H1 (cell line): ENCODE results near the gene GHRHR. TPM values are rescaled to one million over a fixed set of nuclear protein-coding genes. Genes with fewer than 3 reads are reported as not detected.

Experiments used
- CTCF ChIA-PET: fragments of 300-600 bp; sonication (Branson Sonifier 250); formaldehyde crosslinking; loops from one replicate; lab custom pipeline; 2021; ENCODE audit not compliant: partially characterized antibody; lab: Charles Lee
- POLR2A ChIA-PET: fragments of 300-600 bp; sonication (Branson Sonifier 250); formaldehyde crosslinking; loops from one replicate; lab custom pipeline; 2021; ENCODE audit warnings: inconsistent platforms; ENCODE audit not compliant: partially characterized antibody; lab: Charles Lee
- DNase-seq, 2 experiments: peaks; one replicate each; pipeline versions ENCODE4 v3.0.0 to v3.0.0-alpha.2; 2010 to 2022; ENCODE audit warnings: low spot score in 2 of 2, low read depth in 1 of 2, mixed read lengths in 1 of 2
- FAIRE-seq: peaks from 2 replicates; lab custom pipeline; 2011; peaks lifted over from hg19 to GRCh38; lab: Jason Lieb, UNC
- H2AFZ ChIP-seq: 2 replicates; pipeline ENCODE4 v1.8.1; 2012; ENCODE audit warnings: low read length, inconsistent platforms
- H2AK5ac ChIP-seq: 2 replicates; pipeline ENCODE4 v1.6.1; 2013; ENCODE audit warnings: low read depth, low read length
- H2BK120ac ChIP-seq: replicated peaks from 2 replicates; pipeline ENCODE3; 2013; ENCODE audit warnings: low read depth, low read length, inconsistent platforms
- H2BK12ac ChIP-seq: 2 replicates; pipeline ENCODE4 v1.6.1; 2013; ENCODE audit warnings: low read depth, low read length
- H2BK15ac ChIP-seq: 2 replicates; pipeline ENCODE4 v1.6.1; 2013; ENCODE audit warnings: low read length
- H2BK20ac ChIP-seq: 2 replicates; pipeline ENCODE4 v1.6.1; 2013; ENCODE audit warnings: low read length
- H2BK5ac ChIP-seq: 2 replicates; pipeline ENCODE4 v1.6.1; 2013; ENCODE audit warnings: low read depth, low read length
- H3K14ac ChIP-seq: 2 replicates; pipeline ENCODE4 v1.6.1; 2013; ENCODE audit warnings: inconsistent platforms; ENCODE audit not compliant: insufficient read length
- H3K18ac ChIP-seq: 2 replicates; pipeline ENCODE4 v1.6.1; 2013; ENCODE audit warnings: low read length; ENCODE audit errors: extremely low read depth
- H3K23ac ChIP-seq: 2 replicates; pipeline ENCODE4 v1.6.1; 2013; ENCODE audit warnings: inconsistent platforms; ENCODE audit not compliant: insufficient read length
- H3K23me2 ChIP-seq: 2 replicates; pipeline ENCODE4 v1.6.1; 2013; ENCODE audit warnings: low read depth, low read length
- H3K27ac ChIP-seq: 2 replicates; pipeline ENCODE4 v1.6.1; 2011; ENCODE audit warnings: low read depth, low read length, inconsistent platforms
- H3K27me3 ChIP-seq, 4 experiments: replicated peaks in 1 of 4; 1 replicate in 1 of 4; 2 replicates in 3 of 4; pipeline versions ENCODE4 v1.6.1 to v1.8.1; 2011 to 2013; ENCODE audit warnings: low read length in 3 of 4, mild to moderate bottlenecking in 3 of 4, inconsistent platforms in 2 of 4, mixed read lengths in 2 of 4, moderate library complexity in 1 of 4; ENCODE audit not compliant: control insufficient read depth in 3 of 4, insufficient read depth in 3 of 4; ENCODE audit errors: extremely low read depth in 1 of 4
- H3K36me3 ChIP-seq, 4 experiments: 2 replicates each; pipeline versions ENCODE4 v1.6.1 to v1.8.1; 2011 to 2013; ENCODE audit warnings: mild to moderate bottlenecking in 4 of 4, low read length in 3 of 4, moderate library complexity in 2 of 4, control low read depth in 1 of 4, inconsistent platforms in 1 of 4; ENCODE audit not compliant: insufficient read depth in 4 of 4, control insufficient read depth in 2 of 4
- H3K4ac ChIP-seq: replicated peaks from 2 replicates; pipeline ENCODE3; 2013; ENCODE audit warnings: low read length, low read depth, mixed read lengths, inconsistent platforms; ENCODE audit not compliant: insufficient read length
- H3K4me1 ChIP-seq, 4 experiments: replicated peaks in 1 of 4; 1 replicate in 1 of 4; 2 replicates in 3 of 4; pipeline versions ENCODE4 v1.6.1 to v1.8.1; 2011 to 2013; ENCODE audit warnings: low read length in 3 of 4, inconsistent platforms in 2 of 4, mixed read lengths in 1 of 4; ENCODE audit not compliant: insufficient read depth in 4 of 4, control insufficient read depth in 3 of 4
- H3K4me2 ChIP-seq, 2 experiments: 2 replicates each; pipeline versions ENCODE4 v1.6.1 to v1.8.1; 2011 to 2013; ENCODE audit warnings: low read depth in 2 of 2, low read length in 2 of 2, control low read depth in 1 of 2, inconsistent platforms in 1 of 2, mild to moderate bottlenecking in 1 of 2; ENCODE audit not compliant: insufficient read depth in 1 of 2
- H3K4me3 ChIP-seq, 4 experiments: fragments of 200-600, 300-600 bp in 1 of 4; sonication (generic), shearing (Covaris generic), sonication (Bioruptor Twin) in 1 of 4; 2 replicates each; pipeline versions ENCODE4 v1.5.1 to v1.8.1; 2011 to 2016; ENCODE audit warnings: low read length in 4 of 4, low read depth in 3 of 4, control low read depth in 2 of 4, inconsistent platforms in 2 of 4, mild to moderate bottlenecking in 2 of 4, mixed read lengths in 1 of 4, moderate library complexity in 1 of 4; ENCODE audit not compliant: insufficient read depth in 2 of 4; ENCODE audit errors: extremely low read depth in 1 of 4
- H3K56ac ChIP-seq: replicated peaks from 2 replicates; pipeline ENCODE3; 2013; ENCODE audit warnings: low read depth, mild to moderate bottlenecking, mixed read lengths, low read length, inconsistent platforms; ENCODE audit not compliant: insufficient read length
- H3K79me1 ChIP-seq: 2 replicates; pipeline ENCODE4 v1.6.1; 2013; ENCODE audit warnings: low read depth, low read length, control low read depth
- H3K79me2 ChIP-seq, 2 experiments: 2 replicates each; pipeline versions ENCODE4 v1.6.1 to v1.8.1; 2012 to 2013; ENCODE audit warnings: low read length in 2 of 2, mild to moderate bottlenecking in 2 of 2, inconsistent platforms in 1 of 2; ENCODE audit not compliant: insufficient read depth in 2 of 2, control insufficient read depth in 1 of 2
- H3K9ac ChIP-seq, 4 experiments: replicated peaks in 1 of 4; 1 replicate in 1 of 4; 2 replicates in 3 of 4; pipeline versions ENCODE4 v1.6.1 to v1.8.1; 2011 to 2013; ENCODE audit warnings: low read depth in 3 of 4, low read length in 3 of 4, control low read depth in 2 of 4, mild to moderate bottlenecking in 2 of 4, moderate library complexity in 2 of 4, inconsistent platforms in 1 of 4; ENCODE audit errors: extremely low read depth in 1 of 4
- H3K9me3 ChIP-seq, 2 experiments: 2 replicates each; pipeline versions ENCODE4 v1.6.1 to v1.8.1; 2012 to 2013; ENCODE audit warnings: mild to moderate bottlenecking in 2 of 2, moderate library complexity in 2 of 2, control low read depth in 1 of 2, inconsistent platforms in 1 of 2, low read depth in 1 of 2, low read length in 1 of 2, mixed read lengths in 1 of 2; ENCODE audit not compliant: insufficient read depth in 2 of 2
- H4K20me1 ChIP-seq, 2 experiments: replicated peaks in 1 of 2; 2 replicates each; pipeline versions ENCODE3 to v1.8.1; 2011 to 2013; ENCODE audit warnings: inconsistent platforms in 2 of 2, low read length in 2 of 2, mild to moderate bottlenecking in 1 of 2; ENCODE audit not compliant: insufficient read depth in 2 of 2, control insufficient read depth in 1 of 2
- H4K5ac ChIP-seq: 2 replicates; pipeline ENCODE4 v1.6.1; 2013; ENCODE audit warnings: low read length, low read depth, mixed read lengths, inconsistent platforms; ENCODE audit not compliant: insufficient read length
- H4K8ac ChIP-seq: 2 replicates; pipeline ENCODE4 v1.8.0; 2013; ENCODE audit warnings: mild to moderate bottlenecking, moderate library complexity, low read length, inconsistent platforms; ENCODE audit not compliant: insufficient read depth; ENCODE audit errors: extremely low read depth
- H4K91ac ChIP-seq: replicated peaks from 2 replicates; pipeline ENCODE3; 2013; ENCODE audit warnings: low read length, mixed read lengths, inconsistent platforms; ENCODE audit not compliant: insufficient read length
- CEBPB ChIP-seq: IDR thresholded peaks from 2 replicates; pipeline ENCODE4 v1.6.1; 2012; ENCODE audit warnings: low read depth, low read length
- CTBP2 ChIP-seq: IDR thresholded peaks from 2 replicates; pipeline ENCODE4 v1.7.0; 2011; ENCODE audit warnings: borderline replicate concordance, mild to moderate bottlenecking, moderate library complexity, mixed read lengths, low read length; ENCODE audit not compliant: insufficient read depth, insufficient read length
- GTF2F1 ChIP-seq: IDR thresholded peaks from 2 replicates; pipeline ENCODE4 v1.6.1; 2012; ENCODE audit warnings: low read depth, low read length, improper control_type of control experiment, borderline replicate concordance
- JUND ChIP-seq: IDR thresholded peaks from 2 replicates; pipeline ENCODE4 v1.6.1; 2011; ENCODE audit warnings: mild to moderate bottlenecking, improper control_type of control experiment, low read length
- MAFK ChIP-seq: IDR thresholded peaks from 2 replicates; pipeline ENCODE4 v1.6.1; 2012; ENCODE audit warnings: low read depth, mild to moderate bottlenecking, improper control_type of control experiment, low read length
- NANOG ChIP-seq: IDR thresholded peaks from 2 replicates; pipeline ENCODE4 v1.6.1; 2011; ENCODE audit warnings: low read length, low read depth, mild to moderate bottlenecking, inconsistent platforms; ENCODE audit not compliant: insufficient read depth, poor library complexity, severe bottlenecking
- NRF1 ChIP-seq: IDR thresholded peaks from 2 replicates; pipeline ENCODE4 v1.6.1; 2011; ENCODE audit warnings: mild to moderate bottlenecking, low read depth, low read length, improper control_type of control experiment
- SIN3A ChIP-seq, 2 experiments: IDR thresholded peaks in 1 of 2; conservative IDR thresholded peaks in 1 of 2; 2 replicates each; pipeline ENCODE4 v1.6.1; 2011 to 2012; ENCODE audit warnings: low read length in 2 of 2, improper control_type of control experiment in 1 of 2, low read depth in 1 of 2, mild to moderate bottlenecking in 1 of 2
- SIRT6 ChIP-seq: IDR thresholded peaks from one replicate; pipeline ENCODE4 v1.7.1; 2012; ENCODE audit warnings: low read length, inconsistent platforms
- TAF7 ChIP-seq: optimal IDR thresholded peaks from 2 replicates; pipeline ENCODE3; 2011; ENCODE audit warnings: low read depth, mild to moderate bottlenecking, inconsistent platforms, low read length, moderate library complexity, borderline replicate concordance
- ZNF274 ChIP-seq: IDR thresholded peaks from 2 replicates; pipeline ENCODE4 v1.7.0; 2012; ENCODE audit warnings: low read length, borderline replicate concordance; ENCODE audit errors: extremely low read depth
- WGBS, 2 experiments: shearing (Covaris generic) in 1 of 2; methylation state at CpG; one replicate each; pipeline versions ENCODE4 v1.1.6 to v1.1.7; 2013 to 2015; ENCODE audit warnings: low lambda C conversion rate in 2 of 2, mixed read lengths in 2 of 2, inconsistent platforms in 1 of 2, low coverage in 1 of 2, missing lambda C conversion rate in 1 of 2; ENCODE audit not compliant: insufficient replicate concordance in 2 of 2, insufficient coverage in 1 of 2, insufficient read length in 1 of 2; ENCODE audit errors: extremely low coverage in 1 of 2, missing lambda C conversion rate in 1 of 2; 5-methylcytosine and 5-hydroxymethylcytosine counted together
- polyA plus RNA-seq, 7 experiments: library from polyadenylated mRNA; depleted of rRNA in 3 of 7; stranded (reverse) in 5 of 7; unstranded in 2 of 7; fragments of >200 nt in 5 of 7; fragments of 200-250 nt in 2 of 7; gene quantifications; 1 replicate in 5 of 7; 2 replicates in 1 of 7; 4 replicates in 1 of 7; pipeline versions ENCODE4 v1.2.1 to v1.2.3, GENCODE V29; 2011 to 2013; ENCODE audit warnings: missing spikeins in 2 of 7, mixed read lengths in 2 of 7
- total RNA-seq: library from RNA; stranded (reverse); fragmentation: NEBNext Ultra II Directional; extraction: Animal tissue kit (Norgen Biotek cat#: 25700); gene quantifications from 2 replicates; pipeline ENCODE4 v1.2.1, GENCODE V29; 2021

The GHRHR gene
- total and polyA plus RNA-seq, 2 of the 8 experiments (the other 6 are each of a cell fraction or from before 2014, with no cell fraction given): 0.60 to 6.5 TPM

DNA sequence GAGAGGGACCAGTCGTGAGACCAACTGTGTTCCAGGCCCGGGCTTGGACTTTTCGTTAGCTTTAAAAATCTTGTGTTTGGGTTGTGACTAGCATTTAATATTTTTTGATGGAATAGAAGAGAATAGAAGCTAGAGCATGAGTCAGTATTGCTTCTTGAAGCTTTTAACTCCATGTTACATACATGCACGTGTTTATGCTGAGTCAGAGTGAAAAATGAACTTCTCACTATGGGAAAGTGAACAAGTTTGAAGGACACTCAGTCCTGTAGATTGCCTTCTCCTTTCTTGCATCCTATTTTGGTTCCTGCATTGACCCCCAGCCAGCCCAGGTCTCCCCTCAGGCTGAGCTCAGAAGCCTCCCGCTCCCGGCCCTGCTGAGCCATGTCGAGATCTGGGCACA is 31.8 kb downstream of the GHRHR start:
- Histone ChIP-seq H2BK20ac (no peak overlapping the region), H3K79me2 (no peaks in the 10 kb centered on the region), H4K20me1 (no peaks in the 10 kb centered on the region), H3K4ac (no peak overlapping the region), H3K4me1 (0 out of 7 replicates have a peak, but pooled peaks cover 0 to 2% (median under 1%) of the 10 kb centered on the region in 4 experiments), H3K79me1 (no peaks in the 10 kb centered on the region), H3K4me3 (no peak overlapping the region), H3K4me2 (no peak overlapping the region), H3K27me3 (no peaks in the 10 kb centered on the region), H2BK120ac (no peak overlapping the region), H3K27ac (no peak overlapping the region), H2BK5ac (no peak overlapping the region), H2AFZ (no peak overlapping the region), H4K8ac (no peak overlapping the region), H2AK5ac (no peak overlapping the region), H4K91ac (no peak overlapping the region), H3K18ac (no peak overlapping the region), H3K9me3 (peaks cover 2 to 9% of the 10 kb centered on the region in 2 experiments; a peak in 1 of 4 replicates), H3K36me3 (no peaks in the 10 kb centered on the region; a peak in 1 of 8 replicates), H2BK12ac (no peak overlapping the region), H3K23me2 (no peaks in the 10 kb centered on the region; the same call in 1 of the 2 replicates), H3K23ac (no peak overlapping the region), H2BK15ac (no peak overlapping the region), H3K9ac (no peak overlapping the region), H3K56ac (no peak overlapping the region), H4K5ac (no peak overlapping the region), H3K14ac (no peak overlapping the region)
- DNase-seq: no peak
- CTCF ChIA-PET: interaction anchor here (1.0 to 2.7 kb wide), 7 partner anchors 12 to 196 kb away, joined by 3 to 9 read pairs (median 5); no protein-coding TSS in a partner anchor
- POLR2A ChIA-PET: interaction anchor here (1.2 to 1.8 kb wide), 3 partner anchors 9 to 134 kb away, joined by 3 to 6 read pairs (median 3); no protein-coding TSS in a partner anchor
- no peak for FAIRE-seq
- 84% methylated on average over 7 of the region's 7 CpGs; no CpG with 5 or more reads in 1 of the 2 experiments for WGBS, 2 experiments
- no peak for TF ChIP-seq SIRT6
- TF ChIP-seq NANOG: no peak
- TF ChIP-seq TAF7: no peak
- no peak for TF ChIP-seq NRF1
- no peak for TF ChIP-seq CEBPB
- no peak for TF ChIP-seq GTF2F1
- no peak for TF ChIP-seq JUND
- TF ChIP-seq CTBP2: no peak
- TF ChIP-seq SIN3A (conservative IDR thresholded peaks at IDR 0.05 in 1 of 2, IDR thresholded peaks at IDR 0.05 in 1 of 2; ENCODE audit: low read depth in 1 of 2, low read length in 2 of 2): no peak
- TF ChIP-seq ZNF274: no peak
- no peak for TF ChIP-seq MAFK
